ENCODE data around the gene RUNX1.

The RUNX1 gene

GRCh38 chr21:34801519-34802132, 247.5 kb downstream of the RUNX1 start:
- no peak for DNase-seq

GRCh38 chr21:34800797-34801518, 248.1 kb downstream of the RUNX1 start:
- DNase-seq = no peak

- DNase-seq = no peak
These were observed 250.0 kb downstream of the RUNX1 start for GRCh38 chr21:34799092-34799491.

GRCh38 chr21:34797921-34798535, 251.1 kb downstream of the RUNX1 start:
- no peak for DNase-seq

GRCh38 chr21:34797201-34797525, 251.9 kb downstream of the RUNX1 start:
- no peak for DNase-seq

- DNase-seq = no peak
These were observed 252.4 kb downstream of the RUNX1 start for GRCh38 chr21:34796518-34797200.

GRCh38 chr21:34795548-34796180, 253.4 kb downstream of the RUNX1 start:
- peak; percentile 53 for DNase-seq

- no peak for DNase-seq
These were observed 253.9 kb downstream of the RUNX1 start for GRCh38 chr21:34795175-34795547.

- DNase-seq = no peak
These were observed 254.4 kb downstream of the RUNX1 start for GRCh38 chr21:34794686-34795085.

GRCh38 chr21:34793471-34793870, 255.6 kb downstream of the RUNX1 start:
- DNase-seq = no peak

- no peak for DNase-seq
These were observed 256.5 kb downstream of the RUNX1 start for GRCh38 chr21:34792504-34793089.

- DNase-seq = no peak
These were observed 257.2 kb downstream of the RUNX1 start for GRCh38 chr21:34791776-34792503.

- no peak for DNase-seq
These were observed 258.3 kb downstream of the RUNX1 start for GRCh38 chr21:34790834-34791233.

GRCh38 chr21:34790341-34790740, 258.8 kb downstream of the RUNX1 start:
- no peak for DNase-seq

- no peak for DNase-seq
These were observed 260.2 kb downstream of the RUNX1 start for GRCh38 chr21:34788879-34789278.

- DNase-seq = no peak
These were observed 265.3 kb downstream of the RUNX1 start for GRCh38 chr21:34783815-34784214.

GRCh38 chr21:34782506-34783360, 266.4 kb downstream of the RUNX1 start:
- no peak for DNase-seq

- no peak for DNase-seq
These were observed 267.6 kb downstream of the RUNX1 start for GRCh38 chr21:34781526-34781925.

- no peak for DNase-seq
These were observed 269.2 kb downstream of the RUNX1 start for GRCh38 chr21:34779860-34780259.

GRCh38 chr21:34775793-34776192, 273.3 kb downstream of the RUNX1 start:
- no peak for DNase-seq

- no peak for DNase-seq
These were observed 274.4 kb downstream of the RUNX1 start for GRCh38 chr21:34774750-34775149.
